Body of pancreas (tissue), 4 donors: ENCODE results near the gene SRBD1. TPM values are rescaled to one million over a fixed set of nuclear protein-coding genes. Genes with fewer than 3 reads are reported as not detected.

Source experiments
- ATAC-seq: fragments of 150-250 bp; one replicate; pipeline ENCODE4 v1.9.1; 2016
- DNase-seq, 4 donors: peaks; one replicate each; pipeline ENCODE4 v3.0.0-alpha.2; 2019
- H3K27ac ChIP-seq, 4 donors: fragments of 200-600 bp; sonication (generic); 1 replicate in 3 of 4; 2 replicates in 1 of 4; pipeline versions ENCODE4 v1.5.1 to v1.6.1; 2016 to 2019; ENCODE audit warnings: mild to moderate bottlenecking in 1 of 4, mixed read lengths in 1 of 4, moderate library complexity in 1 of 4
- H3K27me3 ChIP-seq, 2 donors: fragments of 200-600 bp; sonication (generic); one replicate each; pipeline ENCODE4 v1.6.0; 2016; ENCODE audit warnings: mild to moderate bottlenecking in 1 of 2
- H3K36me3 ChIP-seq, 2 donors: fragments of 200-600 bp; sonication (generic); replicated peaks in 1 of 2; 2 replicates each; pipeline ENCODE4 v1.5.1; 2016; ENCODE audit warnings: low read depth in 2 of 2; ENCODE audit not compliant: insufficient read depth in 1 of 2
- H3K4me1 ChIP-seq: fragments of 200-600 bp; sonication (generic); one replicate; pipeline ENCODE4 v1.6.0; 2016
- H3K4me3 ChIP-seq, 2 donors: fragments of 200-600 bp; sonication (generic); 1 replicate in 1 of 2; 2 replicates in 1 of 2; pipeline ENCODE4 v1.5.1; 2016 to 2019
- H3K9me3 ChIP-seq, 3 donors: fragments of 200-600 bp; sonication (generic); 1 replicate in 2 of 3; 2 replicates in 1 of 3; pipeline ENCODE4 v1.5.1; 2016
- CTCF ChIP-seq, 7 experiments: fragments of 450-650 bp in 4 of 7; fragments of 200-600 bp in 3 of 7; sonication (generic) in 3 of 7; IDR thresholded peaks; one replicate each; pipeline ENCODE4 v1.5.1; 2016 to 2019; ENCODE audit warnings: antibody characterized with exemption in 7 of 7
- POLR2A ChIP-seq, 3 donors: fragments of 450-650 bp; IDR thresholded peaks; one replicate each; pipeline ENCODE4 v1.6.1; 2016; ENCODE audit warnings: antibody characterized with exemption in 3 of 3, mild to moderate bottlenecking in 2 of 3
- WGBS, 2 donors: methylation state at CpG; one replicate each; pipeline ENCODE4 v1.1.5; 2017; 5-methylcytosine and 5-hydroxymethylcytosine counted together
- intact Hi-C: fragments of 100-400 bp; cut with DNase I; formaldehyde crosslinking; loops from one replicate; pipeline ENCODE4 v1.15.1; 2023
- total RNA-seq, 2 donors: library from RNA; depleted of rRNA; stranded (reverse); fragments of >200 nt; gene quantifications; one replicate each; pipeline ENCODE4 v1.1.0, GENCODE V29; 2016

Gene SRBD1
- total RNA-seq, 2 donors from 2014 or later, result 14.8 to 21.4 TPM

- Histone ChIP-seq H3K27me3 (no peaks in the 10 kb centered on the region), H3K4me3 (no peak overlapping the region), H3K36me3 (peaks cover 13 to 20% of the 10 kb centered on the region in 2 donors), H3K4me1 (no peaks in the 10 kb centered on the region), H3K9me3 (peaks cover 0 to 10% (median 0%) of the 10 kb centered on the region in 3 donors), H3K27ac (no peak overlapping the region)
- TF ChIP-seq POLR2A (IDR thresholded peaks at IDR 0.05) (no peak), CTCF (IDR thresholded peaks at IDR 0.05) (no peak)
- WGBS, 2 donors, result 91% methylated on average over 6 of the region's 6 CpGs; no CpG with 5 or more reads in 1 of the 2 donors
- intact Hi-C loops, result no loop called here
- DNase-seq (no peak), ATAC-seq (no peak)
Measured at GRCh38 chr2:45542013-45542412, 69.1 kb downstream of the SRBD1 start.

DNA sequence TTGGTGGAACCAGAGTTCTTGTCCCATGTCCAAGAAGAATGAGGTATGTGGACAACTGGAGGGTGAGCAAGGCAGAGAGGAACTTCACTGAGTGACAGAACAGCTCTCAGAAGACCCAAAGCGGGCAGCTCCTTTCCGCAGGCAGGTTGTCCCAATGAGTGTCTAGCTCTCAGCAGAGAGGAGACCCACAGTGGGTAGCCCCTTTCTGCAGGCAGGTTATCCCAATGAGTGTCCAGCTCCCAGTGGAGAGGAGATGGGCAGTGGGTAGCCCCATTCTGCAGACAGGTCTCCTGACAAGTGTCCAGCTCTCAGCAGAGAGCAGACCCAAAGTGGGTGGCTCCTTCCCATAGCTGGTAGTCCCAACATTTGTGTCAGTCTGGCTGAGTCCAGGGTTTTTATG, 69.6 kb downstream of the SRBD1 start:
- no peak overlapping the region for H3K27ac ChIP-seq
- H3K4me1 ChIP-seq, result no peaks in the 10 kb centered on the region
- ATAC-seq (no peak), DNase-seq (no peak)
- peaks cover 8 to 20% of the 10 kb centered on the region in 2 donors for H3K36me3 ChIP-seq
- 95 to 98% methylated on average over 2 of the region's 2 CpGs for WGBS, 2 donors
- intact Hi-C loops, result no loop called here
- H3K4me3 ChIP-seq, result no peak overlapping the region
- H3K9me3 ChIP-seq, result peaks cover 0 to 10% (median 0%) of the 10 kb centered on the region in 3 donors
- H3K27me3 ChIP-seq, result no peaks in the 10 kb centered on the region
- TF ChIP-seq CTCF (IDR thresholded peaks at IDR 0.05) (no peak), POLR2A (IDR thresholded peaks at IDR 0.05) (no peak)

DNA sequence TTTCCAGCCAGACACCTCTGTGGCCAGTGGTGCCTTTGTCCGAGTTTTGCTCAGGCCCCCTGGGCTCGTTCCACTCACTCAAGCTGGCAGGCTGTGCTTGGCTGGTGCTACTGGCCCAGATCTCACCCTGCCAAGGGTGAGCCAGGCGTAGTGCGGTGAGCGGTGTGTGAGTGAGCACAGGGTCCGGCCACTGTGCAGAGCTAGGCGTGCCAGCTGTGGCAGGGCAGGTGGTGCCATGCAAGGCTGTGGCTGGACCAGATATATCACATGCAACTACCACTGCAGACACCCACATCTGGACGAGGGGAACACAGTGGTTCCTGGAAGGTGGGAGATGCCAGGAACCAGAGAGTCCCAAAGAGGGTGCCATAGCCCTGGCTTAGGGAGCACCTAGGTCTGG, 70.1 kb downstream of the SRBD1 start:
- intact Hi-C loops, result no loop called here

GRCh38 chr2:45533771-45534170, 77.3 kb downstream of the SRBD1 start:
- DNase-seq, result no peak
- intact Hi-C loops, result no loop called here

More for the DNA sequence above, 70.1 kb downstream of the SRBD1 start:
- TF ChIP-seq POLR2A (IDR thresholded peaks at IDR 0.05), result no peak
- no peak for TF ChIP-seq CTCF (IDR thresholded peaks at IDR 0.05)
- H3K4me3 ChIP-seq, result no peak overlapping the region
- H3K27ac ChIP-seq, result no peak overlapping the region
- peaks cover 6 to 20% of the 10 kb centered on the region in 2 donors for H3K36me3 ChIP-seq
- H3K9me3 ChIP-seq, result peaks cover 0 to 10% (median 0%) of the 10 kb centered on the region in 3 donors
- DNase-seq (no peak), ATAC-seq (no peak)
- no peaks in the 10 kb centered on the region for H3K27me3 ChIP-seq
- 94% methylated on average over 7 to 8 of the region's 8 CpGs for WGBS, 2 donors
- H3K4me1 ChIP-seq, result no peaks in the 10 kb centered on the region

More at GRCh38 chr2:45533771-45534170, 77.3 kb downstream of the SRBD1 start:
- Histone ChIP-seq H3K9me3 (no peaks in the 10 kb centered on the region), H3K36me3 (no peaks in the 10 kb centered on the region), H3K4me3 (no peak overlapping the region), H3K27me3 (no peaks in the 10 kb centered on the region), H3K27ac (no peak overlapping the region), H3K4me1 (no peaks in the 10 kb centered on the region)
- ATAC-seq, result no peak
- WGBS, 2 donors, result 94 to 97% methylated on average over 1 of the region's 1 CpG
- no peak for TF ChIP-seq POLR2A (IDR thresholded peaks at IDR 0.05)
- TF ChIP-seq CTCF (IDR thresholded peaks at IDR 0.05), result no peak
